B cell (primary cell): Measurements from ENCODE around the gene TPMT.

Experiments
- CTCF ChIP-seq: fragments of 200-600 bp; IDR thresholded peaks from one replicate; pipeline ENCODE4 v1.8.0; 2022; ENCODE audit warnings: antibody characterized with exemption, mild to moderate bottlenecking
- EZH2 ChIP-seq: IDR thresholded peaks from 2 replicates; pipeline ENCODE4 v1.6.1; 2012; ENCODE audit warnings: borderline replicate concordance, low read depth, mild to moderate bottlenecking, moderate library complexity, low read length; ENCODE audit not compliant: insufficient read depth, poor library complexity, severe bottlenecking

GRCh38 chr6:18141805-18142590, 12.9 kb downstream of the TPMT start:
- TF ChIP-seq CTCF (no peak), EZH2 (no peak)
